Tibial nerve (tissue), 4 donors: ENCODE data around the gene STAT4.

ENCODE experiments used
- CTCF ChIP-seq, 5 experiments: fragments of 200-600 bp in 3 of 5; fragments of 450-650 bp in 2 of 5; sonication (generic) in 3 of 5; IDR thresholded peaks; one replicate each; pipeline ENCODE4 v1.5.1; 2016 to 2019; ENCODE audit warnings: antibody characterized with exemption in 5 of 5, mild to moderate bottlenecking in 3 of 5, moderate library complexity in 2 of 5
- EP300 ChIP-seq, 2 donors: sonication (generic); formaldehyde crosslinking; IDR thresholded peaks; one replicate each; pipeline ENCODE4 v1.6.1; 2017; ENCODE audit warnings: antibody characterized with exemption in 2 of 2, mild to moderate bottlenecking in 1 of 2
- POLR2A ChIP-seq, 2 donors: fragments of 450-650 bp; IDR thresholded peaks; one replicate each; pipeline ENCODE4 v1.6.1; 2017; ENCODE audit warnings: antibody characterized with exemption in 2 of 2, mild to moderate bottlenecking in 2 of 2, moderate library complexity in 2 of 2

GRCh38 chr2:191176305-191176704, 25.5 kb upstream of the STAT4 start:
- no peak for TF ChIP-seq POLR2A (IDR thresholded peaks at IDR 0.05)
- no peak for TF ChIP-seq CTCF (IDR thresholded peaks at IDR 0.05)
- no peak for TF ChIP-seq EP300 (IDR thresholded peaks at IDR 0.05)
